ENCODE results near the gene MX1.
A peak's percentile ranks its signal among the peaks of the same experiment; 100 is the strongest.
"Not testable (repeated sequence)": the region's sequence is repeated elsewhere in the genome, so short reads cannot be mapped to it uniquely, and the experiment has no call there.

The MX1 gene

DNA sequence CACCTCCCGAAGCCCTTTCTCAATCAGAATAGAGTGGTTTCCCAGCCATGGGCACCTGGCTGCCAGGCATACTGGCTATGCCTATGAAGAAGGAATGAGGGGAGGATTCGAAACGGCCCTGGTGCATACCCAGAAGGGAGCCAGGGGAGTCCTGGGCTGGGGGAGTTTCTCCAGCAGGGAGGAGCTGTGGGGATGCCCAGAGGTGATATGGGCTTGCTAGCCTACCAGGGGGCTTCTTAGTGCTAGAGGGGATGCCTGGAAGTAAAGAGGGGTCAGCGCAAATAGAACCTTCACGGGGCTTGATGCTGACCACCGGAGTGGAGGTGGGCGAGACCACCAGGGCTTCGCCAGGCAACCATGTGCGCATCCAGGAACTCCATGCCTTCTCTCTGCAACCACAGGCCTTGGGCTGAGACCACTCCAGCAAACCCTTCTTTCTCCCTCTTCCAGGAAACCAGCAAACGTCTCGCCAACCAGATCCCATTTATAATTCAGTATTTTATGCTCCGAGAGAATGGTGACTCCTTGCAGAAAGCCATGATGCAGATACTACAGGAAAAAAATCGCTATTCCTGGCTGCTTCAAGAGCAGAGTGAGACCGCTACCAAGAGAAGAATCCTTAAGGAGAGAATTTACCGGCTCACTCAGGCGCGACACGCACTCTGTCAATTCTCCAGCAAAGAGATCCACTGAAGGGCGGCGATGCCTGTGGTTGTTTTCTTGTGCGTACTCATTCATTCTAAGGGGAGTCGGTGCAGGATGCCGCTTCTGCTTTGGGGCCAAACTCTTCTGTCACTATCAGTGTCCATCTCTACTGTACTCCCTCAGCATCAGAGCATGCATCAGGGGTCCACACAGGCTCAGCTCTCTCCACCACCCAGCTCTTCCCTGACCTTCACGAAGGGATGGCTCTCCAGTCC lies 18.2 kb upstream of the MX1 start:
- DNase-seq: no peak

DNA sequence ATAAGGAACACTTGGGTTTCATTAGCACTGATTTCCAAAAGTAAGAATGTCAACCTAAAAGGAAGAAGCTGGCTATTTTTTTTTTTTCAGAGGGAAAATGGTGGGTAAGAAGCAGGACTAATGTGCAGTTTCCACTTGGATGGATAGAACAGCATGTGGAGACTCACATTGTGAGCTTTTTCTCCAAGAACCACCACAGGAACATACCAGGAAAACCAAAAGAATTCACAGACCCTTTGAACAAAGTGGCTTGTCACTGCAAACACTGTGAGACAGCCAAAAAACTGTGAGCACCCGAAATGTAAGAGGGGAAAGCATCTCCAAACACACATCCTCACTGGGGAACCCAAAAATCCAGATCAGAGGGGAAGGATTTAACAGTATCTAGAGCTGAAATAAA lies 15.7 kb upstream of the MX1 start:
- no peak for DNase-seq

DNA sequence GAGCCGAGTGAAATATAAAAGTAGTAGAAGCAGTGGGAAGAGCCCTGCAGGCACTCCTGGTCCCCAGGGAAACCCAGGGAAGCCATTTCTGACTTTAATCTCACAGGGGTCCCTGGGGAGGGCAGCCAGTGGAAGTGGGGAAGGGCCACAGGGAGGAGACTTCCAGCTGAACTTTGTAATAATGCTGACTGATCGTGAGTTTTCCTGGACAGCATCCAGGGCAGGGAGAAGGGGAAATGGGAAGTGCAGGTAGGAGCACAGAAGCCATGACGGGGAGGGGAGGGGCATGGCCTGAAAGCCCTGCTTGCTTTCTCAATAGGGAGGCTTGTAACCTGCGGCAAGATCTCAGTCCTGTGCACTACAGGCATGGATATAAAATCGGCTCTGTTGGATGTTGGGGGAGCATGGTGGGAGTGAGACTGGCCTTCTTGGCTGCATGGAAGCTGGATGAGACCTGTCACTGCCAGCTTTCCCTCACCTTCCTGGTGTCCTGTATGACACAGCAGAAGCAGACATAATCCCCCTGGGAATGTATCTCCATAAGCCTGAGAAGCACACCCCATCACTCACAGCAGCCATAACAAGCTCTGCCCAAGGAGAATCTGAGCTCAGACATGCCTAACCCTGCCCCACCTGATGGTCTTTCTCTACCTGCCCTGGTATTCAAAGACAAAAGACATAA lies 15.1 kb upstream of the MX1 start:
- DNase-seq: no peak

DNA sequence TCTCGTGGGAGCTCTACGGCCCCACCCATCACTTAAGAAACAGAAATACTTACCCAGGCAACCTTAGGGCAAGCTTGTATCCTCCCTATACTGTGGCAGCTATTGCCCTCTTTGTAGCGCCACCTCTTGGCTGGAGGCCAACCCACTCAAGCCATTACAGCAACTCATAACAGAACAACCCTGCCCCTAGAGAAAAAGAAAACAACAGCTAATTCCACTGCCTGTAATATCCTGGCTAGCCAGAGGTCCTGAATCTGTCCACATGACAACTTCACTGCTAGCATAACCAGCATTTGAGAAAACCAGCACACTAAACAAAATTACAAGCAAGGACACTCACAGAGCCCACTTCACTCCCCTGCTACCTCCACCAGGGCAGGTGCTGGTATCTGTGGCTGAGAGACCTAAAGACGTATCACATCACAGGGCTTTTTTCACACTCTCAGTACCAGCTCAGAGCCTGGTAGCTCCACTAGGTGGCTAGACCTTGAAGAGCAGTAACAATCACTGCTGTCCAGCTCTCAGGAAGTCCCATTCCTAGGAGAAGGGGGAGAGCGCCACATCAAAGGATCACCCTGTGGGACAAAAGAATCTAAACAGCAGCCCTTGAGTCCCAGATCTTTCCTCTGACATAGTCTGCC lies 14.5 kb upstream of the MX1 start:
- peak; percentile 30 for DNase-seq

DNA sequence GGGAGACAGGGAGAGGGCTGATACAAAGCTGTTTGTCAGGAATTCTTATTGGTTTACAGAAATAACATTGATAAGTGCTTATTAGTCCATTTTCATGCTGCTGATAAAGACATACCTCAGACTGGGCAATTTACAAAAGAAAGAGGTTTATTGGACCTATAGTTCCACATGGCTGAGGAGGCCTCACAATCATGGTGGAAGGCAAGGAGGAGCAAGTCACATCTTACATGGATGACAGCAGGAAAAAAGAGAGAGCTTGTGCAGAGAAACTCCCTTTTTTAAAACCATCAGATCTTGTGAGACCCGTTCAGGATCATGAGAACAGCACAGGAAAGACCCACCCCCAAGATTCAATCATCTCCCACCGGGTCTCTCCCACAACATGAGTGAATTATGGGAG lies 8.5 kb upstream of the MX1 start:
- DNase-seq: not testable (repeated sequence)

DNA sequence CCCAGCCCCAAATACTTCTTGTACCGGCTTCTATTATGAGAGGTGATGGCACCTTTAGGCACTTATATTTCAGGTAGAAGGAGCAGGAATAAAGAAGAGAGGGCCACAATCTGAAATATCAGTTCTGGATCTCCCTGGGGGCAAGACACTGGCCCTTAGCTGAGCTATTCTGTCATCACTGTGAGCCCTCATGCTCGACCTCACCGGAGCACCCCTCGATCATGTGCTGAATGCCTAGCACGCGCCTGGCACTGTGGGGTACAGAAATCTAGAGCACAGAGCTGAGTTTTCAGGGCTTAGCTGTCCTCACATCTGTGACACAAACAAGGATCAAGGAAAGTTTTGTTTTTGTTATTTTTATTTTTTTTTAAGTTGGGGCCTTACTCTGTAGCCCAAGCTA lies 7.6 kb upstream of the MX1 start:
- DNase-seq: no peak

DNA sequence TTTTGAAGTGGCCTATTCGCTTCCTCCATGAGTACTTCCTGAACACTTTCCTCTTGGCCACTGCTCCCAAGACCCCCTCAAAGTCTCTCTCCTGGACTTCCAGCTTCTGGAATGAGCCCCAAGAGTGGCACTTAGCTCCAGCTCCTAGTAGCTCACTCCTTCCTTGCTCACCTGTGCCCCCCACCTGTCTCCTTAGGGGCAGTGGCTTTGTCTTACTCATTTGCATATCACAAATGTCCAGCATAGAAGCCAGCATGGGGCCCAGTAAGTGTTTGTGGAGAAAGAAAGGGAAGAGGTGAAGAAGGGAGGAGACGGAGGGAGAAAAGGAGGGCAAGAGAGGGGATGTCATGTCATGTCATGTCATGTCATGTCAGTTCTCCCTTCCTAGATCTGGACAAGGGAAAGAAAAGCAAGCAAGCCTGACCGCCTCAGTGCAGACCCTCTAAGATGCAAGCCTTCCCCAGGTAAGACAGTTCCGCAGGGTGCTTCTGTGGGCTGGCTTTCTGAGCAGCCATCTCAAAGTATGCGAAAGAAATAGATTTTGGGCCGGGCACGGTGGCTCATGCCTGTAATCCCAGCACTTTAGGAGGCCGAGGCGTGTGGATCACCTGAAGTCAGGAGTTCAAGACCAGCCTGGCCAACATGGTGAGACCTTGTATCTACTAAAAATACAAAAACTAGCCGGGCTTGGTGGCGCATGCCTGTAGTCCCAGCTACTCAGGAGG lies 6.9 kb upstream of the MX1 start:
- no peak for DNase-seq

DNA sequence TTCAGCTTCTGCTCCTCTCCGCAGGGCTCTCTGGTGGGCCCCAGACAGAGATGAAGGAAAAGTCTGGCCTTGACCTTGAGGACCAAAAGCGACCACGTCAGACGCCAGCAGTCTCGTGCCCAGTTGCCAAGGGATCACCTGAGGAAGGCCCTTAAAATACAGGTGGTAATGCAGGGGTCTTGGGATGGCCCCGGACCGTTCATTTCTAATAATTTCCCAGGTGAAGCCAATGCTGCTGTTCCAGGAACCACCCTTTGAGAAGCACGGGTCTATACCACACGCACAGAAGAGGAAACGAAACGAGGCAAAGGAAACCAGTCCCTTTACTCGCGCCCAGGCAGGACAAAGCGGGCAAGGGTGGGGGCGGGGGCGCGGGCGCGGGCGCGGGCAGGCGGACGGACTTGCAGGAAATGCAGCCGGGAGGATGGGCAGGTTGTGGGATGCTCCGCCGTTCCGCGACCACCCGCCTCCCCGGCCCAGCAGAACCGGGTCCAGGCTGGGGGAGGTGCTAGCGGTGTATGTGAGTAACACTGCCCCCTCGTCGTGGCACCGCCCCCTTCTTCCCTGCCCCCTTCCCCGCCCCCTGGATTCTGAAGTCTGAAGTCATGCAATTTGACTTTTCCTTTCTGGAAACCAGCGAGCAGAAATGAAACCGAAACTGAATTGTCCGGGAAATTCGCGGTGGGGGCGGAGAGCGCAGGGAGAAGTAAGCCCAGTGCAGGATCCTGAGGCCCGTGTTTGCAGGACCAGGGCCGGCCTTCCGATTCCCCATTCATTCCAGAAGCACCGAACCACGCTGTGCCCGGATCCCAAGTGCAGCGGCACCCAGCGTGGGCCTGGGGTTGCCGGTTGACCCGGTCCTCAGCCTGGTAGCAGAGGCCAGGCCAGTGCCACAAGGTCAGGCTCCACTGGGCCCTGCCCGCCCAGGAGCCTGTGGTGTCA lies 5.8 kb upstream of the MX1 start:
- DNase-seq: peak; percentile 67

DNA sequence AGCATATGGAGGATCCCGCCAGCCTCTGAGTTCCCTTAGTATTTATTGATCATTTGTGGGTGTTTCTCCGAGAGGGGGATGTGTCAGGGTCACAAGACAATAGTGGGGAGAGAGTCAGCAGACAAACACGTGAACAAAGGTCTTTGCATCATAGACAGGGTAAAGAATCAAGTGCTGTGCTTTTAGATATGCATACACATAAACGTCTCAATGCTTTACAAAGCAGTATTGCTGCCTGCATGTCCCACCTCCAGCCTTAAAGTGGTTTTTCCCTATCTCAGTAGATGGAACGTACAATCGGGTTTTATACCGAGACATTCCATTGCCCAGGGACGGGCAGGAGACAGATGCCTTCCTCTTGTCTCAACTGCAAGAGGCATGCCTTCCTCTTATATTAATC lies 5.0 kb upstream of the MX1 start:
- DNase-seq: not testable (repeated sequence)

DNA sequence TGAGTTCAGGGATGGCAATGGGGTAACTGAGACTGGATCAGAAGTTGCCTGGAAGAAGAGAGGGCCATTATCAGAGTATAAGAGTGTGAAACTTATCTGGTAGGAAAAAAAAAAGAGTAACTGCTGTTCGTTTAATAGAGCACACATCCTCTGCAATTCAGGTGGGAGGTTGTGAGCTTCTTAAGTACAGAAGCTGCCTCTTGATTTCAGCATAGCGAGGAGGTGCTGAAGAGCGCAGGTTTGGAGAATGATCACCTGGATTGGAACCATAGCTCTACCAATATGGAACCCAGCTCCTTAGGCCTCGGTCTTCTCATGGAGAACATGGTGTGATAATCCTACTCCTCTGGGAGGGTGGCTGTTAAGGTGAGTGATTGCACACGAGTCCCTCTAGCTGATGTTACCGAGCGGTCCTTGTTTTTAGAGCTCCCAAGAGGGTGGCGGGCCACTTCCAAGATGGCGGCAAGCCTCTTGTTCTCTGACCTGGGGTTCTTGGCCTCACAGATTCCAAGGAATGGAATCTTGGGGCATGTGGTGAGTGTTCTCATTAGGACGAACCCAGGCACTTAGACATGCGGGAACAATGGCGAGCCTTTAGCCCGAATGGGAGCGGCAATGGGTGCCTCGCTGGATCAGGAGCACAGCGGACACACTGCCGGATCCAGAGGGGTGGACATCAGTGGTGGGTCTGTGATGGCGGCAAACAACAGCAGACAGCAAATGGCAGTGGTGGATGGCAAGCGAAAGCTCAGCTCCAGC lies 3.3 kb upstream of the MX1 start:
- no peak for DNase-seq

DNA sequence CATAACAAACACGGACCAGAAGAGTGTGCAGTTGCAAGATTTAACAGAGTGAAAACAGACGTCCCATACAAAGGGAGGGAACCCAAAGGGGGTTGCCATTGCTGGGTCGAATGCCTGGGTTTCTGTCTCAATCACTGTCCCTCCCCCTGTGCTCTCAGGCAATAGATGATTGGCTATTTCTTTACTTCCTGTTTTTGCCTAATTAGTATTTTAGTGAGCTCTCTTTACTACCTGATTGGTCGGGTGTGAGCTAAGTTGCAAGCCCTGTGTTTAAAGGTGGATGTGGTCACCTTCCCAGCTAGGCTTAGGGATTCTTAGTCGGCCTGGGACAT lies 2.8 kb upstream of the MX1 start:
- not testable (repeated sequence) for DNase-seq

DNA sequence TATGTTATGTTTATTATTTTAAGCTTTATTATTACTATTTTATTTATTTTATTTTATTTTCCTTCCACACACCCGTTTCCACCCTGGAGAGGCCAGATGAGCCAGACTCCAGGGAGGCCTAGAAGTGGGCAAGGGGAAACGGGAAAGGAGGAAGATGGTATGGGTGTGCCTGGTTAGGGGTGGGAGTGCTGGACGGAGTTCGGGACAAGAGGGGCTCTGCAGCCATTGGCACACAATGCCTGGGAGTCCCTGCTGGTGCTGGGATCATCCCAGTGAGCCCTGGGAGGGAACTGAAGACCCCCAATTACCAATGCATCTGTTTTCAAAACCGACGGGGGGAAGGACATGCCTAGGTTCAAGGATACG lies 468 bp upstream of the MX1 start:
- DNase-seq: no peak

DNA sequence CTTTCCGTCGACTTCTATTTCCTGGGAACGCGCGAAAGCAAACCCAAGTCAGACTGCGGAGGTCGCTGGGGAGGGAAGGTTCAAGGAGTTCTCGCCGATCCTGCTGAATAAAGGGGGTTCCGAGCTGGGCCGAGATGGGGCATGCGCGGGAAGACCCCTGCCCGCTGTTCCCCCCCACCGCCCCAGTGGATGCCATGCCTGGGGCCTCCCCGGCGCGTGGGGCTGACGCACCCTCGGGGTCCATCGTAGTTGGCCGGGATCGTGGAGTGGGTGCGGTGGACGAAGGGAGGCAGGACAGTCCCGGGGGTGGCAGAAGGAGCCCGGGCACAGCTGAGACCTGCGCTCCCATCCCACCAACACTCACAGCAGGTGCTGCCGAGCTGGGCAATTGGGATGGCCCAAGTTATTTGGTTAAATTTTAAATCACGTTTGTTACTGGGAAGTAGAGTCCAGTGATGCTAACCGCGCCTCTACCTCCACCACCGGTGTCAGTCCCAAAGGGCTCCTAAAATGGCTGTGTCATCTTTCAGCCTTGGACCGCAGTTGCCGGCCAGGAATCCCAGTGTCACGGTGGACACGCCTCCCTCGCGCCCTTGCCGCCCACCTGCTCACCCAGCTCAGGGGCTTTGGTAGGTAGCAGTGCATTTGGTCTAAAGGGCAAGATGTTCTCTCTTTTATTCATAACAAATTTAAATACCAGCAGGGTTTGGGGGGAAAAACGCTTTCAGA lies 801 bp downstream of the MX1 start:
- peak; percentile 17 for DNase-seq

DNA sequence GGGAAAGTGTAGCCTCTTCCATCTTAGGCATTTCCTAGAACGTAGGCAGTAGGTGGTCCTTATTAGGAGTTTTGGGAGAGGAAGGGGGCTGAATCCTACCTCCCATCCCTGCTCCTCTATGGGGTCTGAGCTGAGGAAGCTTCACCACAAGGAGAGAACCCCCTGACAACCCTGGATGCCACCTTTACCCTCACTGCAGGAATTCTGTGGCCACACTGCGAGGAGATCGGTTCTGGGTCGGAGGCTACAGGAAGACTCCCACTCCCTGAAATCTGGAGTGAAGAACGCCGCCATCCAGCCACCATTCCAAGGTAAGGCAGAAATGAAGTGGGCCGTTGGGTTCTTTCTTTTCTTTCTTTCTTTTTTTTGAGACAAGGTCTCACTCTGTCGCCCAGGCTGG lies 1.5 kb downstream of the MX1 start:
- DNase-seq: no peak

DNA sequence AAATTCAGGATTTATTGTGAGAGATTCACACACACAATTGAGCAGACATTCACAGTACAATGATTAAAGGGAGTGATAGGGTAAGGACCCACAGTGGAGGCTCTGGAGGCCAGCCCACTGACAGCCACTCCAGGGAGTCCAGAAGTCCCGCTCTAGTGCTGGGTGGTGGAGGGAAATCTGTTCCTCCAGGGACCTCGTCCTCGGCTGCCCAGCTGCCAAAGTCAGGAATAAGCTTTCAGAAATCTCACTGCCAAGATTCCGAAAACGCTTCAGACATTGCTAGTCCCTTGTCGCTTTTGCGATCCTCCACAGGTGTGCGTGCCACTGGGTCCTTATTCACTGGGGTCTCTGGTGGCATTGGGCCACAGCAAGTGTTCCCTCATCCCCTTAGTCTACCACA lies 2.3 kb downstream of the MX1 start:
- DNase-seq: no peak

DNA sequence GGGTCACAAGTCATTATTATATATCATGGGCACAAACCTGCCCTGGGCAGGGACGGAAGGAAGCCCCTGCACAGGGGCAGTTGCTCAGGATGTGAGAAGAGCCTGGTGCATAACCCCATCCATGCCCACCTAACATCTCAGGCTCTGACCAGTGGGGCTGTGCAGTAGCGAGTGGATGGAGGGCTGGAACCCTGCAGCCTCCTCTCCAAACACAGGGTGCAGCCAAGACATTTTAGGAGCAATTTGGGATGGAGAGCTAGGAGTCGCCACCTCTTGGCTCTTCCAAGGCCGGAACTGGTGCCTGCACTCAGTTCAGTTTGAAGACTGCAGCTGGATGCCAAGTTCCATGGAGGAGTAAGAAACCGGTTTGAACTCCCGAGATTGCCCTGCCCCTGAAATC lies 2.8 kb downstream of the MX1 start:
- DNase-seq: no peak

DNA sequence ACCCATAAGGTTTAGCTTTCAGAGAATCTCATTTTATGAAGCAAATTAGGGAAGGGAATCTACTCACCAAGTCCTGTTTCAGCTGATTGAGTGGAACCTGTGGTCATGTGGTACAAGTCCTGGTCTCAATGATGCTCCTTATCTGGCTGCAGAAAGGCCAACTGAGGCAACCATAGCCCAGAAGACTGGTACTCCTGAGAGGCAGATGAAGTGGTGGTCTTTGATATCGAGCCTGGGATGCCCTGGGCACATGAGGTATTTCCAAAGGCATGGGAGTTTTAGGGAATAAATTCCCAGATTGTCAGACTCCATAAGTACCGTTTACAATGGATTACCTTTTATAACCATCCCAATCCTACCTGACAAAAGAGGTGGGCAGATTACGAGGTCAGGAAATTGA lies 3.3 kb downstream of the MX1 start:
- no peak for DNase-seq

DNA sequence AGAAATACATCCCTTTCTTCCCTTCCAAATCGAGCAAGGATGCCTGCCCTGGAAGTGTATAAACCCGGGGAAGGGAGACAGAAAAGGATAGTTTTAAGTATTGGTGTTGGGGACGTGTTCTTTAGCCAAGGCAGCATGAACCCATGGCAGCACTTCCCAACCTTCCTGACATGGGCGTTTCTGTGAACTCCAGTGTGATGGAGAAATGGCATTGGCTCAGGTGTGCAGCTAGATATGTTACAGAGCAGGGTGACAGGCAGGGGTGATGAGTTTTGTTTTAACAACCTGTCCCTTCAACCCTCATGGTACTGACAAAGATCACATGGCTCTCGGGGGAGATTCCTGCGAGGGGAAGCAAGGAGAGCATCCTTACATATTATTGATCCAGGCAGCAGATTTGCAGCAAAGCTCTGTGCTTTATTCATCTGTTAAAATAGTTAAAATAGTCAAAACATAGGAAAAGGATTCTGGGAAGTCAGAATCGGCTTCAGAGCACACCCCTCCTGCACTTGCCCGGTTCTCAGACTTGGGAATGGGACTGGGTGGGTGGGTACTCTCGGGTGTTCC lies 4.0 kb downstream of the MX1 start:
- DNase-seq: no peak

DNA sequence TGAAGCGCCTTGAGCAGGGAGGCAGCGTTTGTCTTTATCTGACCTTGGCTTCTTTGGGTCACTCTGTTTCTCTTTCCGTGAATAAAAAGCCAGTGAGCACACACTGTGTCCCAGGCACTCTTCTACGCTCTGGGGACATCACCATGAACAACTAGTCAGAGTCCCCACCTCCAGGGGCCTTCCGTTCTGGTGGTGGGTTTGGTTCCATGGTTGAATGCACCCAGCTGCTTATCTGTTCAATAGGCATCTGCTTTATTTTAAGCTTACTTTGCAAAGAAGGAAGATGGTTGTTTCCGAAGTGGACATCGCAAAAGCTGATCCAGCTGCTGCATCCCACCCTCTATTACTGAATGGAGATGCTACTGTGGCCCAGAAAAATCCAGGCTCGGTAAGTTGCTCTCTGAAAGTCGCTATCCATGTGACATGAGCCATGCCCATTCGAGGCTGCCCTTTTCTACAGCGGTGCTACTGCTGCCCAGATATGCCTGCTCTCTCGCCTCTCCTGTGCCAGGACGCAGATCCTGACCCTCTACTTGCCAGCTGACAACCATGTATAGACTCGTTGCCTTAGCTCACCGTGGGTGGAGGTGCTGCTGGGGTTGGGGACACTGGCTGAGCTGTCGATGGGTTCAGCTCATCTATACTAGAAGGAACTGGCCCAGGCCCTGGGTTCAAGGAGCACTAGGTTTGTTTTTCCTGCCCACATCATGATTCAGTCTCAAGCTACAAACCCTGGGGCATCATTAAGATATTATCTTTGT lies 5.9 kb downstream of the MX1 start:
- no peak for DNase-seq

Measured in CD4-positive, alpha-beta T cell treated with Interleukin-10 for 1 hour (primary cell).